ENCODE data around the gene DIS3L2. TPM values are rescaled to one million over a fixed set of nuclear protein-coding genes. Genes with fewer than 3 reads are reported as not detected.
"Not testable (repeated sequence)": the region's sequence is repeated elsewhere in the genome, so short reads cannot be mapped to it uniquely, and the experiment has no call there.

The DIS3L2 gene
- polyA plus RNA-seq, 3 donors, result 6.8 to 10.2 (median 9.9) TPM

- 57 to 70% (median 62%) methylated on average over 10 to 15 of the region's 15 CpGs for WGBS, 3 donors
- H3K27ac ChIP-seq (ENCODE audit: low read depth, low read length), result not testable (repeated sequence)
These were observed 373.8 kb downstream of the DIS3L2 start for GRCh38 chr2:232335206-232335858.

- no peak overlapping the region for H3K27ac ChIP-seq (ENCODE audit: low read depth, low read length)
- WGBS, 3 donors, result 88 to 91% (median 89%) methylated on average over 4 of the region's 4 CpGs
These were observed 374.3 kb downstream of the DIS3L2 start for GRCh38 chr2:232335859-232336215.

- 94 to 97% (median 95%) methylated on average over 15 of the region's 15 CpGs for WGBS, 3 donors
- H3K27ac ChIP-seq (ENCODE audit: low read depth, low read length), result no peak overlapping the region
These were observed 374.8 kb downstream of the DIS3L2 start for GRCh38 chr2:232336241-232336736.

- 83 to 89% (median 83%) methylated on average over 16 to 18 of the region's 18 CpGs for WGBS, 3 donors
These were observed 375.6 kb downstream of the DIS3L2 start for GRCh38 chr2:232336981-232337720.

GRCh38 chr2:232338094-232338758, 376.7 kb downstream of the DIS3L2 start:
- WGBS, 3 donors, result 88 to 95% (median 93%) methylated on average over 9 to 10 of the region's 16 CpGs
- not testable (repeated sequence) for H3K27ac ChIP-seq (ENCODE audit: low read depth, low read length)

More at GRCh38 chr2:232336981-232337720, 375.6 kb downstream of the DIS3L2 start:
- H3K27ac ChIP-seq (ENCODE audit: low read depth, low read length), result no peak overlapping the region

GRCh38 chr2:232338759-232339106, 377.2 kb downstream of the DIS3L2 start:
- WGBS, 3 donors, result 89 to 90% (median 90%) methylated on average over 7 of the region's 7 CpGs
- no peak overlapping the region for H3K27ac ChIP-seq (ENCODE audit: low read depth, low read length)

- no peak overlapping the region for H3K27ac ChIP-seq (ENCODE audit: low read depth, low read length)
- 69 to 89% (median 80%) methylated on average over 23 of the region's 23 CpGs for whole genome bisulfite sequencing, 3 donors
These were observed 377.9 kb downstream of the DIS3L2 start for GRCh38 chr2:232339121-232340081.

GRCh38 chr2:232340171-232340935, 378.8 kb downstream of the DIS3L2 start:
- H3K27ac ChIP-seq (ENCODE audit: low read depth, low read length), result no peak overlapping the region
- WGBS, 3 donors, result 93 to 95% (median 94%) methylated on average over 14 of the region's 14 CpGs

GRCh38 chr2:232341061-232341738, 379.7 kb downstream of the DIS3L2 start:
- WGBS, 3 donors, result 87 to 92% (median 88%) methylated on average over 17 of the region's 17 CpGs

GRCh38 chr2:232341739-232342126, 380.2 kb downstream of the DIS3L2 start:
- 88 to 97% (median 97%) methylated on average over 4 of the region's 4 CpGs for WGBS, 3 donors
- no peak overlapping the region for H3K27ac ChIP-seq (ENCODE audit: low read depth, low read length)

More at GRCh38 chr2:232341061-232341738, 379.7 kb downstream of the DIS3L2 start:
- H3K27ac ChIP-seq (ENCODE audit: low read depth, low read length), result no peak overlapping the region

- H3K27ac ChIP-seq (ENCODE audit: low read depth, low read length), result no peak overlapping the region
- WGBS, 3 donors, result 69 to 78% (median 71%) methylated on average over 19 of the region's 19 CpGs
These were observed 381.4 kb downstream of the DIS3L2 start for GRCh38 chr2:232342635-232343565.

- 34 to 73% (median 42%) methylated on average over 6 of the region's 6 CpGs for WGBS, 3 donors
- no peak overlapping the region for H3K27ac ChIP-seq (ENCODE audit: low read depth, low read length)
These were observed 382.3 kb downstream of the DIS3L2 start for GRCh38 chr2:232343821-232344220.

- WGBS, 3 donors, result 90 to 93% (median 92%) methylated on average over 8 of the region's 8 CpGs
- no peak overlapping the region for H3K27ac ChIP-seq (ENCODE audit: low read depth, low read length)
These were observed 383.7 kb downstream of the DIS3L2 start for GRCh38 chr2:232345251-232345650.

GRCh38 chr2:232347369-232347768, 385.9 kb downstream of the DIS3L2 start:
- H3K27ac ChIP-seq (ENCODE audit: low read depth, low read length), result no peak overlapping the region
- WGBS, 3 donors, result 91 to 93% (median 93%) methylated on average over 6 of the region's 6 CpGs

- WGBS, 3 donors, result 45 to 53% (median 45%) methylated on average over 6 of the region's 6 CpGs
These were observed 387.4 kb downstream of the DIS3L2 start for GRCh38 chr2:232348936-232349335.

GRCh38 chr2:232349546-232349945, 388.0 kb downstream of the DIS3L2 start:
- H3K27ac ChIP-seq (ENCODE audit: low read depth, low read length), result no peak overlapping the region

More at GRCh38 chr2:232348936-232349335, 387.4 kb downstream of the DIS3L2 start:
- no peak overlapping the region for H3K27ac ChIP-seq (ENCODE audit: low read depth, low read length)

More at GRCh38 chr2:232349546-232349945, 388.0 kb downstream of the DIS3L2 start:
- 75 to 79% (median 78%) methylated on average over 7 of the region's 7 CpGs for WGBS, 3 donors

All from adipose tissue (tissue), 3 donors.